ENCODE data around the gene AP2A1. TPM values are rescaled to one million over a fixed set of nuclear protein-coding genes. Genes with fewer than 3 reads are reported as not detected.

AP2A1 gene
- polyA plus RNA-seq, 1 donor from 2014 or later, result 40.8 TPM

GRCh38 chr19:49824662-49825061 is 57.9 kb downstream of the AP2A1 start:
- H3K4me2 ChIP-seq (ENCODE audit: low read length), result no peak overlapping the region
- H3F3A ChIP-seq (ENCODE audit: insufficient read depth, low read length, poor library complexity, severe bottlenecking), result no peaks in the 10 kb centered on the region
- no peaks in the 10 kb centered on the region for H4K20me1 ChIP-seq (ENCODE audit: insufficient read depth)
- H3K36me3 ChIP-seq (ENCODE audit: insufficient read depth, low read length), result no peaks in the 10 kb centered on the region
- H2AFZ ChIP-seq (ENCODE audit: low read depth, low read length), result no peak overlapping the region
- H3K79me2 ChIP-seq (replicated peaks; ENCODE audit: insufficient read depth, low read length), result peaks cover 13% of the 10 kb centered on the region
- no peak overlapping the region for H3K9ac ChIP-seq (ENCODE audit: low read length)
- no peaks in the 10 kb centered on the region for H3K9me3 ChIP-seq (ENCODE audit: low read length)
- TF ChIP-seq EZH2 (IDR thresholded peaks at IDR 0.05; ENCODE audit: borderline replicate concordance, insufficient read depth, low read length, poor library complexity, severe bottlenecking) (no peak), TAF1 (IDR thresholded peaks at IDR 0.05; ENCODE audit: low read depth) (no peak), CTCF (IDR thresholded peaks at IDR 0.05; ENCODE audit: poor library complexity, severe bottlenecking) (no peak), EP300 (conservative IDR thresholded peaks at IDR 0.05; ENCODE audit: poor library complexity, severe bottlenecking) (no peak), POLR2AphosphoS5 (IDR thresholded peaks at IDR 0.05) (no peak)
- H3K27me3 ChIP-seq (ENCODE audit: insufficient read depth, low read depth, low read length), result no peaks in the 10 kb centered on the region
- H3K27ac ChIP-seq (ENCODE audit: low read length), result no peak overlapping the region
- H3K4me3 ChIP-seq (ENCODE audit: low read length), result no peak overlapping the region
- H3K9me2 ChIP-seq (ENCODE audit: insufficient read depth, low read length), result no peaks in the 10 kb centered on the region

- no peak overlapping the region for H2AFZ ChIP-seq (ENCODE audit: low read depth, low read length)
- no peaks in the 10 kb centered on the region for H3K9me2 ChIP-seq (ENCODE audit: insufficient read depth, low read length)
- H3K9ac ChIP-seq (ENCODE audit: low read length), result no peak overlapping the region
- H3K36me3 ChIP-seq (ENCODE audit: insufficient read depth, low read length), result no peaks in the 10 kb centered on the region
- peaks cover 6% of the 10 kb centered on the region for H3K79me2 ChIP-seq (replicated peaks; ENCODE audit: insufficient read depth, low read length)
- H4K20me1 ChIP-seq (ENCODE audit: insufficient read depth), result no peaks in the 10 kb centered on the region
- H3K4me2 ChIP-seq (ENCODE audit: low read length), result no peak overlapping the region
- H3K9me3 ChIP-seq (ENCODE audit: low read length), result no peaks in the 10 kb centered on the region
- TF ChIP-seq REST (IDR thresholded peaks at IDR 0.05; ENCODE audit: borderline replicate concordance), result no peak
- TF ChIP-seq TAF1 (IDR thresholded peaks at IDR 0.05; ENCODE audit: low read depth), result no peak
- H3F3A ChIP-seq (ENCODE audit: insufficient read depth, low read length, poor library complexity, severe bottlenecking), result no peaks in the 10 kb centered on the region
- no peak overlapping the region for H3K27ac ChIP-seq (ENCODE audit: low read length)
- H3K27me3 ChIP-seq (ENCODE audit: insufficient read depth, low read depth, low read length), result no peaks in the 10 kb centered on the region
- no peak overlapping the region for H3K4me3 ChIP-seq (ENCODE audit: low read length)
These were observed 60.2 kb downstream of the AP2A1 start for GRCh38 chr19:49827034-49827433.

- Histone ChIP-seq H3K9me3 (ENCODE audit: low read length) (no peaks in the 10 kb centered on the region), H3K9ac (ENCODE audit: low read length) (no peak overlapping the region), H3K79me2 (replicated peaks; ENCODE audit: insufficient read depth, low read length) (peaks cover under 1% of the 10 kb centered on the region), H3K4me3 (ENCODE audit: low read length) (no peak overlapping the region), H4K20me1 (ENCODE audit: insufficient read depth) (no peaks in the 10 kb centered on the region), H3K27ac (ENCODE audit: low read length) (no peak overlapping the region), H2AFZ (ENCODE audit: low read depth, low read length) (no peak overlapping the region), H3K9me2 (ENCODE audit: insufficient read depth, low read length) (no peaks in the 10 kb centered on the region), H3K27me3 (ENCODE audit: insufficient read depth, low read depth, low read length) (no peaks in the 10 kb centered on the region), H3F3A (ENCODE audit: insufficient read depth, low read length, poor library complexity, severe bottlenecking) (no peaks in the 10 kb centered on the region), H3K4me2 (ENCODE audit: low read length) (no peak overlapping the region), H3K36me3 (ENCODE audit: insufficient read depth, low read length) (no peaks in the 10 kb centered on the region)
- no peak for TF ChIP-seq SMC3 (conservative IDR thresholded peaks at IDR 0.05; ENCODE audit: poor library complexity)
These were observed 62.4 kb downstream of the AP2A1 start for GRCh38 chr19:49829200-49829599.

Data from neural cell (in vitro differentiated cells).